ENCODE data around the gene CELF3. TPM values are rescaled to one million over a fixed set of nuclear protein-coding genes. Genes with fewer than 3 reads are reported as not detected.

CELF3 gene
- polyA plus RNA-seq, 1 of the 3 experiments (the other 2 are of a cell fraction), result 0.25 TPM

GRCh38 chr1:151707541-151708065, 9.0 kb downstream of the CELF3 start (continued):
- no peak for TF ChIP-seq TEAD4 (IDR thresholded peaks at IDR 0.05; ENCODE audit: borderline replicate concordance, insufficient read depth)

GRCh38 chr1:151706464-151707415, 9.9 kb downstream of the CELF3 start:
- DNase-seq, result no peak
- TF ChIP-seq FOXM1 (IDR thresholded peaks at IDR 0.05; ENCODE audit: low read depth) (no peak), EP300 (IDR thresholded peaks at IDR 0.05; ENCODE audit: borderline replicate concordance in 1 of 2, low read depth in 1 of 2, low read length in 1 of 2) (no peak), EZH2phosphoT487 (IDR thresholded peaks at IDR 0.05; ENCODE audit: borderline replicate concordance, low read depth) (no peak), RAD21 (IDR thresholded peaks at IDR 0.05; ENCODE audit: low read length) (no peak), CHD2 (IDR thresholded peaks at IDR 0.05; ENCODE audit: low read length, partially characterized antibody) (no peak), SIN3A (IDR thresholded peaks at IDR 0.05; ENCODE audit: borderline replicate concordance, low read depth, low read length) (no peak), TCF12 (IDR thresholded peaks at IDR 0.05) (no peak), TEAD4 (IDR thresholded peaks at IDR 0.05; ENCODE audit: borderline replicate concordance, insufficient read depth) (no peak), YY1 (IDR thresholded peaks at IDR 0.05; ENCODE audit: low read depth) (no peak), USF2 (IDR thresholded peaks at IDR 0.05; ENCODE audit: borderline replicate concordance, low read depth, low read length) (no peak), PBX3 (IDR thresholded peaks at IDR 0.05) (no peak), NFIC (IDR thresholded peaks at IDR 0.05; ENCODE audit: borderline replicate concordance) (no peak), POLR2AphosphoS5 (IDR thresholded peaks at IDR 0.05; ENCODE audit: low read depth, low read length) (no peak), NRF1 (IDR thresholded peaks at IDR 0.05; ENCODE audit: low read depth, low read length) (no peak), GABPA (IDR thresholded peaks at IDR 0.05; ENCODE audit: low read depth) (no peak), SMC3 (IDR thresholded peaks at IDR 0.05; ENCODE audit: low read depth, low read length) (no peak), MXI1 (IDR thresholded peaks at IDR 0.05; ENCODE audit: low read depth, low read length) (no peak), USF1 (IDR thresholded peaks at IDR 0.05; ENCODE audit: borderline replicate concordance, low read depth) (no peak)
- ChIA-PET POLR2A (interaction anchor here (0.6 kb wide), 1 partner anchor 13 kb away, joined by 3 read pairs; no protein-coding TSS in a partner anchor), CTCF (interaction anchor here (1.5 to 2.0 kb wide), 2 partner anchors 9 to 14 kb away, joined by 7 to 8 read pairs; no protein-coding TSS in a partner anchor)
- Histone ChIP-seq H3K4me3 (ENCODE audit: low read depth in 2 of 2, low read length in 1 of 2) (no peak overlapping the region), H3K36me3 (replicated peaks in 1 of 2; ENCODE audit: control insufficient read depth in 1 of 2, insufficient read depth in 2 of 2, low read length in 1 of 2) (no peaks in the 10 kb centered on the region), H3K9ac (no peak overlapping the region), H3K4me1 (ENCODE audit: control insufficient read depth in 1 of 2, insufficient read depth in 2 of 2, low read depth in 1 of 2, low read length in 1 of 2) (peaks cover 0 to 22% of the 10 kb centered on the region in 2 experiments; a peak in 1 of 4 replicates), H4K20me1 (ENCODE audit: insufficient read depth) (no peaks in the 10 kb centered on the region), H3K27me3 (ENCODE audit: insufficient read depth) (no peaks in the 10 kb centered on the region), H3K79me2 (ENCODE audit: insufficient read depth) (no peaks in the 10 kb centered on the region), H3K9me3 (no peaks in the 10 kb centered on the region), H3K9me2 (no peaks in the 10 kb centered on the region), H2AFZ (ENCODE audit: low read depth) (no peak overlapping the region), H3K4me2 (no peak overlapping the region), H3F3A (replicated peaks; ENCODE audit: insufficient read depth) (no peaks in the 10 kb centered on the region), H3K27ac (ENCODE audit: low read depth in 2 of 2, low read length in 1 of 2) (no peak overlapping the region)
- 87% methylated on average over 16 of the region's 21 CpGs for WGBS (ENCODE audit: low lambda C conversion rate)

All from SK-N-SH (cell line).